Activated CD8-positive, alpha-beta memory T cell treated with anti-CD3 and anti-CD28 coated beads, Interleukin-2, amount 50 U/mL, for 24 hours (primary cell): ENCODE measurements around the gene NEGR1.

ENCODE experiments used
- DNase-seq: peaks from one replicate; pipeline ENCODE4 v3.0.0-alpha.2; 2020; ENCODE audit errors: extremely low read depth

The NEGR1 gene

GRCh38 chr1:71565262-71565661, 717.1 kb downstream of the NEGR1 start:
- no peak for DNase-seq

GRCh38 chr1:71562298-71562697, 720.0 kb downstream of the NEGR1 start:
- DNase-seq: no peak

- no peak for DNase-seq
Observed at GRCh38 chr1:71561729-71562128, 720.6 kb downstream of the NEGR1 start.

- DNase-seq: no peak
Observed at GRCh38 chr1:71561206-71561605, 721.1 kb downstream of the NEGR1 start.

GRCh38 chr1:71559880-71560279, 722.5 kb downstream of the NEGR1 start:
- DNase-seq: no peak

- no peak for DNase-seq
Observed at GRCh38 chr1:71557138-71557537, 725.2 kb downstream of the NEGR1 start.

- DNase-seq: no peak
Observed at GRCh38 chr1:71548398-71548890, 733.9 kb downstream of the NEGR1 start.

- DNase-seq: no peak
Observed at GRCh38 chr1:71542155-71542554, 740.2 kb downstream of the NEGR1 start.

- DNase-seq: no peak
Observed at GRCh38 chr1:71533950-71534349, 748.4 kb downstream of the NEGR1 start.

GRCh38 chr1:71532343-71532742, 750.0 kb downstream of the NEGR1 start:
- DNase-seq: no peak

GRCh38 chr1:71526824-71527223, 755.5 kb downstream of the NEGR1 start:
- DNase-seq: no peak

GRCh38 chr1:71522721-71523120, 759.6 kb downstream of the NEGR1 start:
- no peak for DNase-seq

- no peak for DNase-seq
Observed at GRCh38 chr1:71521655-71522264, 760.6 kb downstream of the NEGR1 start.

GRCh38 chr1:71511505-71511904, 770.8 kb downstream of the NEGR1 start:
- DNase-seq: no peak

- DNase-seq: no peak
Observed at GRCh38 chr1:71510725-71511124, 771.6 kb downstream of the NEGR1 start.

- DNase-seq: no peak
Observed at GRCh38 chr1:71509051-71509595, 773.2 kb downstream of the NEGR1 start.

GRCh38 chr1:71502006-71502405, 780.3 kb downstream of the NEGR1 start:
- DNase-seq: no peak

- no peak for DNase-seq
Observed at GRCh38 chr1:71498542-71498941, 783.8 kb downstream of the NEGR1 start.

- DNase-seq: no peak
Observed at GRCh38 chr1:71494163-71494562, 788.2 kb downstream of the NEGR1 start.

GRCh38 chr1:71492298-71493041, 789.9 kb downstream of the NEGR1 start:
- no peak for DNase-seq

- DNase-seq: no peak
Observed at GRCh38 chr1:71490432-71490831, 791.9 kb downstream of the NEGR1 start.

GRCh38 chr1:71488555-71489252, 793.6 kb downstream of the NEGR1 start:
- DNase-seq: no peak

GRCh38 chr1:71473331-71473730, 809.0 kb downstream of the NEGR1 start:
- no peak for DNase-seq
